Measurements from ENCODE around the gene ZNF584. TPM values are rescaled to one million over a fixed set of nuclear protein-coding genes. Genes with fewer than 3 reads are reported as not detected.

Gene ZNF584
- total RNA-seq, 1 donor from 2014 or later = 15.8 TPM

GRCh38 chr19:58382997-58383603 lies 25.3 kb upstream of the ZNF584 start:
- DNase-seq (ENCODE audit: missing footprints) (peak; percentile 16), ATAC-seq (no peak)
- intact Hi-C loops (cut with DNase I) = no loop called here

GRCh38 chr19:58385313-58385890 lies 23.0 kb upstream of the ZNF584 start:
- DNase-seq (ENCODE audit: missing footprints) (peak; percentile 53), ATAC-seq (no peak)
- intact Hi-C loops (cut with DNase I) = no loop called here

- intact Hi-C loops (cut with DNase I) = no loop called here
- DNase-seq (ENCODE audit: missing footprints) = peak; percentile 48
- ATAC-seq = peak; percentile 6
These were observed 22.4 kb upstream of the ZNF584 start for GRCh38 chr19:58385891-58386575.

- DNase-seq (ENCODE audit: missing footprints) = peak; percentile 99
- intact Hi-C loops (cut with DNase I) = no loop called here
- peak; percentile 97 for ATAC-seq
These were observed 21.7 kb upstream of the ZNF584 start, which contains the start of gene RPS5 for GRCh38 chr19:58386576-58387337. Gene RPS5 (plus strand): TSS chr19:58387269. CDS start chr19:58388138, 869 bp downstream.

GRCh38 chr19:58387338-58388174 lies 20.9 kb upstream of the ZNF584 start:
- DNase-seq (ENCODE audit: missing footprints) (peak; percentile 23), ATAC-seq (no peak)
- intact Hi-C loops (cut with DNase I) = no loop called here

GRCh38 chr19:58388175-58388526 lies 20.3 kb upstream of the ZNF584 start:
- no peak for DNase-seq (ENCODE audit: missing footprints)
- no peak for ATAC-seq
- intact Hi-C loops (cut with DNase I) = no loop called here

GRCh38 chr19:58392945-58393724 lies 15.3 kb upstream of the ZNF584 start:
- intact Hi-C loops (cut with DNase I) = no loop called here
- ATAC-seq (no peak), DNase-seq (ENCODE audit: missing footprints) (peak; percentile 60)

GRCh38 chr19:58393725-58394033 lies 14.8 kb upstream of the ZNF584 start:
- intact Hi-C loops (cut with DNase I) = no loop called here
- ATAC-seq (no peak), DNase-seq (ENCODE audit: missing footprints) (no peak)

- ATAC-seq = no peak
- intact Hi-C loops (cut with DNase I) = no loop called here
- DNase-seq (ENCODE audit: missing footprints) = no peak
These were observed 13.6 kb upstream of the ZNF584 start for GRCh38 chr19:58394821-58395219.

GRCh38 chr19:58395220-58395978 lies 13.1 kb upstream of the ZNF584 start, which contains the start of gene RNF225:
Gene RNF225 (plus strand): TSS chr19:58395656. CDS start chr19:58396090, 434 bp downstream.
- DNase-seq (ENCODE audit: missing footprints) (no peak), ATAC-seq (no peak)
- intact Hi-C loops (cut with DNase I) = no loop called here

GRCh38 chr19:58395979-58396627 lies 12.3 kb upstream of the ZNF584 start:
- ATAC-seq (no peak), DNase-seq (ENCODE audit: missing footprints) (no peak)
- intact Hi-C loops (cut with DNase I) = no loop called here

GRCh38 chr19:58396691-58397532 lies 11.5 kb upstream of the ZNF584 start:
- DNase-seq (ENCODE audit: missing footprints) (no peak), ATAC-seq (no peak)
- intact Hi-C loops (cut with DNase I) = no loop called here

- intact Hi-C loops (cut with DNase I) = no loop called here
- ATAC-seq = no peak
These were observed 10.9 kb upstream of the ZNF584 start for GRCh38 chr19:58397533-58398037.

GRCh38 chr19:58398087-58398486 lies 10.4 kb upstream of the ZNF584 start:
- ATAC-seq = no peak
- intact Hi-C loops (cut with DNase I) = no loop called here
- DNase-seq (ENCODE audit: missing footprints) = no peak

More at GRCh38 chr19:58397533-58398037, 10.9 kb upstream of the ZNF584 start:
- DNase-seq (ENCODE audit: missing footprints) = no peak

- DNase-seq (ENCODE audit: missing footprints) = no peak
- no peak for ATAC-seq
- intact Hi-C loops (cut with DNase I) = no loop called here
These were observed 9.9 kb upstream of the ZNF584 start for GRCh38 chr19:58398545-58398944.

GRCh38 chr19:58399903-58400302 lies 8.5 kb upstream of the ZNF584 start:
- intact Hi-C loops (cut with DNase I) = no loop called here
- DNase-seq (ENCODE audit: missing footprints) (no peak), ATAC-seq (no peak)

Data from Right ventricle myocardium inferior (tissue), 1 donor.